Keratinocyte (primary cell): Measurements from ENCODE around the gene CBL. TPM values are rescaled to one million over a fixed set of nuclear protein-coding genes. Genes with fewer than 3 reads are reported as not detected.

Experiments
- DNase-seq: peaks from one replicate; pipeline ENCODE4 v3.0.0-alpha.2; 2011; ENCODE audit warnings: low read depth, missing footprints, low spot score
- FAIRE-seq: peaks from 2 replicates; lab custom pipeline; 2011; peaks lifted over from hg19 to GRCh38; lab: Jason Lieb, UNC
- H2AFZ ChIP-seq: 2 replicates; pipeline ENCODE4 v1.6.0; 2012; ENCODE audit warnings: low read length, control low read depth, inconsistent platforms; ENCODE audit not compliant: control insufficient read depth
- H3K27ac ChIP-seq: 2 replicates; pipeline ENCODE4 v1.5.1; 2011; ENCODE audit warnings: low read length; ENCODE audit not compliant: control insufficient read depth, insufficient read depth
- H3K27me3 ChIP-seq: 3 replicates; pipeline ENCODE4 v1.6.0; 2011; ENCODE audit warnings: low read length; ENCODE audit not compliant: control insufficient read depth, insufficient read depth; ENCODE audit errors: extremely low read depth
- H3K36me3 ChIP-seq, 2 experiments: 2 replicates in 1 of 2; 3 replicates in 1 of 2; pipeline ENCODE4 v1.5.1; 2011; ENCODE audit warnings: low read length in 2 of 2, mild to moderate bottlenecking in 1 of 2; ENCODE audit not compliant: control insufficient read depth in 2 of 2, insufficient read depth in 2 of 2; ENCODE audit errors: extremely low read depth in 1 of 2
- H3K4me1 ChIP-seq: 3 replicates; pipeline ENCODE4 v1.5.1; 2011; ENCODE audit warnings: low read length; ENCODE audit not compliant: control insufficient read depth, insufficient read depth; ENCODE audit errors: extremely low read depth
- H3K4me2 ChIP-seq: 3 replicates; pipeline ENCODE4 v1.6.0; 2011; ENCODE audit warnings: low read depth, low read length; ENCODE audit not compliant: control insufficient read depth, insufficient read depth; ENCODE audit errors: extremely low read depth
- H3K4me3 ChIP-seq, 3 experiments: fragments of 200-600 bp in 1 of 3; sonication (generic) in 1 of 3; 2 replicates in 2 of 3; 3 replicates in 1 of 3; pipeline ENCODE4 v1.5.1; 2011 to 2016; ENCODE audit warnings: low read length in 3 of 3, mild to moderate bottlenecking in 3 of 3, control low read depth in 2 of 3, inconsistent platforms in 1 of 3, low read depth in 1 of 3, mixed read lengths in 1 of 3, mixed run types in 1 of 3, moderate library complexity in 1 of 3; ENCODE audit not compliant: control insufficient read depth in 2 of 3, insufficient read depth in 2 of 3; ENCODE audit errors: extremely low read depth in 1 of 3
- H3K79me2 ChIP-seq: 2 replicates; pipeline ENCODE4 v1.6.0; 2012; ENCODE audit warnings: low read length; ENCODE audit not compliant: control insufficient read depth, insufficient read depth
- H3K9ac ChIP-seq: 3 replicates; pipeline ENCODE4 v1.6.0; 2011; ENCODE audit warnings: low read length; ENCODE audit not compliant: control insufficient read depth, insufficient read depth; ENCODE audit errors: extremely low read depth
- H3K9me1 ChIP-seq: 3 replicates; pipeline ENCODE4 v1.6.0; 2011; ENCODE audit warnings: low read length; ENCODE audit not compliant: control insufficient read depth, insufficient read depth; ENCODE audit errors: extremely low read depth
- H3K9me3 ChIP-seq: 2 replicates; pipeline ENCODE4 v1.5.1; 2012; ENCODE audit warnings: low read depth, low read length; ENCODE audit not compliant: control insufficient read depth
- H4K20me1 ChIP-seq: 3 replicates; pipeline ENCODE4 v1.6.0; 2011; ENCODE audit warnings: low read length; ENCODE audit not compliant: control insufficient read depth, insufficient read depth; ENCODE audit errors: extremely low read depth
- CTCF ChIP-seq, 3 experiments: IDR thresholded peaks in 1 of 3; conservative IDR thresholded peaks in 1 of 3; optimal IDR thresholded peaks in 1 of 3; 2 replicates in 2 of 3; 3 replicates in 1 of 3; pipeline versions ENCODE3 to v1.5.1; 2011; ENCODE audit warnings: low read length in 3 of 3, mild to moderate bottlenecking in 3 of 3, moderate library complexity in 2 of 3, control low read depth in 1 of 3, inconsistent platforms in 1 of 3; ENCODE audit not compliant: insufficient read depth in 2 of 3; ENCODE audit errors: extremely low read depth in 1 of 3
- EZH2 ChIP-seq: IDR thresholded peaks from one replicate; pipeline ENCODE4 v1.6.1; 2012; ENCODE audit warnings: inconsistent platforms, mild to moderate bottlenecking, low read length, moderate library complexity
- dilution Hi-C: fragments of 300-500 bp; cut with MboI; formaldehyde crosslinking; loops from one replicate; pipeline ENCODE4 v1.7.0; 2020; ENCODE audit warnings: low sequenced_read_pairs; ENCODE audit not compliant: extremely low pct_ligation_motif_present
- polyA plus RNA-seq, 5 experiments: library from polyadenylated mRNA; depleted of rRNA in 3 of 5; stranded (reverse) in 3 of 5; stranded (forward) in 1 of 5; unstranded in 1 of 5; fragments of >200 nt; gene quantifications; 1 replicate in 1 of 5; 2 replicates in 3 of 5; 3 replicates in 1 of 5; pipeline versions ENCODE4 v1.2.1 to v1.2.3, GENCODE V29; 2011 to 2012; ENCODE audit warnings: missing spikeins in 2 of 5, low read depth in 1 of 5, low replicate concordance in 1 of 5

The CBL gene
- polyA plus RNA-seq, 1 donor (not counting 4 experiments of a cell fraction or from before 2014, with no cell fraction given) = 14.1 TPM

- Histone ChIP-seq H3K9ac (peak overlapping the region; percentile 84), H4K20me1 (peaks cover 2% of the 10 kb centered on the region), H3K4me1 (peaks cover 18% of the 10 kb centered on the region), H3K36me3 (no peaks in the 10 kb centered on the region), H3K27ac (peak overlapping the region; percentile 67), H3K9me3 (no peaks in the 10 kb centered on the region), H3K27me3 (no peaks in the 10 kb centered on the region), H2AFZ (peak overlapping the region; percentile 68), H3K79me2 (peaks cover 54% of the 10 kb centered on the region), H3K9me1 (peaks cover 2% of the 10 kb centered on the region), H3K4me3 (peak overlapping the region; percentile 95 to 99 (median 97)), H3K4me2 (peak overlapping the region; percentile 81)
- no peak for TF ChIP-seq EZH2
- no peak for TF ChIP-seq CTCF (optimal IDR thresholded peaks at IDR 0.05 in 1 of 3, IDR thresholded peaks at IDR 0.05 in 1 of 3, conservative IDR thresholded peaks at IDR 0.05 in 1 of 3; ENCODE audit: extremely low read depth in 1 of 3, insufficient read depth in 2 of 3, low read length in 3 of 3)
- FAIRE-seq (no peak), DNase-seq (no peak)
- dilution Hi-C loops = no loop called here
These were observed 624 bp downstream of the CBL start for GRCh38 chr11:119206511-119207414.

- no peak for DNase-seq
- Histone ChIP-seq H3K79me2 (peaks cover 59% of the 10 kb centered on the region), H3K27me3 (no peaks in the 10 kb centered on the region), H3K4me2 (peak overlapping the region; percentile 81), H3K4me1 (peaks cover 18% of the 10 kb centered on the region), H3K4me3 (peak overlapping the region; percentile 95 to 99 (median 97)), H3K9ac (peak overlapping the region; percentile 84), H3K9me1 (peaks cover 2% of the 10 kb centered on the region), H3K9me3 (no peaks in the 10 kb centered on the region), H2AFZ (no peak overlapping the region), H3K27ac (no peak overlapping the region), H4K20me1 (peaks cover 2% of the 10 kb centered on the region), H3K36me3 (no peaks in the 10 kb centered on the region)
- no peak for TF ChIP-seq CTCF (optimal IDR thresholded peaks at IDR 0.05 in 1 of 3, IDR thresholded peaks at IDR 0.05 in 1 of 3, conservative IDR thresholded peaks at IDR 0.05 in 1 of 3; ENCODE audit: extremely low read depth in 1 of 3, insufficient read depth in 2 of 3, low read length in 3 of 3)
- TF ChIP-seq EZH2 = no peak
- dilution Hi-C loops = no loop called here
- FAIRE-seq = no peak
These were observed 1.3 kb downstream of the CBL start for GRCh38 chr11:119207415-119207960.
